Stimulated activated CD8-positive, alpha-beta memory T cell treated with anti-CD3 and anti-CD28 coated beads, Interleukin-2, amount 100 ng/mL, for 1 hour (primary cell): ENCODE results near the gene ITGA2.
"Not testable (repeated sequence)": the region's sequence is repeated elsewhere in the genome, so short reads cannot be mapped to it uniquely, and the experiment has no call there.

Experiments
- DNase-seq, 2 donors: peaks; one replicate each; pipeline ENCODE4 v3.0.0-alpha.2; 2020; ENCODE audit warnings: low read depth in 2 of 2

The ITGA2 gene

GRCh38 chr5:52989025-52989780 lies at the start of gene ITGA2:
ITGA2 (plus strand) TSS chr5:52989352; CDS start chr5:52989469, 117 bp downstream.
- DNase-seq: no peak

GRCh38 chr5:52943285-52943684 lies 45.9 kb upstream of the ITGA2 start:
- DNase-seq: no peak

- DNase-seq: no peak
Measured at GRCh38 chr5:52943808-52944207, 45.3 kb upstream of the ITGA2 start.

GRCh38 chr5:52945040-52945439 lies 44.1 kb upstream of the ITGA2 start:
- DNase-seq: no peak

DNA sequence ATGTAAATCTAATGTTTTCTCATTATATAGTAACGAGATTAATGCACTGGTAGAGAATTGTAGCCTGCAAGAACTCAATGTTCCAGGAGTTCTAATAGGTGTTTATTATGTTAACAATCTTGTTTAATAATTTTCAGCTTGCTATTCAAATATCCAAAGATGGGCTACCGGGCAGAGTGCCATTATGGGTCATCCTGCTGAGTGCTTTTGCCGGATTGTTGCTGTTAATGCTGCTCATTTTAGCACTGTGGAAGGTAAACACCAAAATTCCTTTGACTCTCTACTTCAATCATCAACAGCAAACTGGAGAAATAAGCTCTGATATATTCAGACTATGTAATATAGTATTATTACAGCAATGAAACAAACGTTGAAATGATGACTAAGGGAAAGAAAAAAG lies 41.9 kb upstream of the ITGA2 start:
- DNase-seq: no peak

- DNase-seq: no peak
Measured at GRCh38 chr5:52947851-52948250, 41.3 kb upstream of the ITGA2 start.

- peak in 1 of 2 donors; percentile 23 for DNase-seq
Measured at GRCh38 chr5:52948418-52949076, 40.6 kb upstream of the ITGA2 start.

DNA sequence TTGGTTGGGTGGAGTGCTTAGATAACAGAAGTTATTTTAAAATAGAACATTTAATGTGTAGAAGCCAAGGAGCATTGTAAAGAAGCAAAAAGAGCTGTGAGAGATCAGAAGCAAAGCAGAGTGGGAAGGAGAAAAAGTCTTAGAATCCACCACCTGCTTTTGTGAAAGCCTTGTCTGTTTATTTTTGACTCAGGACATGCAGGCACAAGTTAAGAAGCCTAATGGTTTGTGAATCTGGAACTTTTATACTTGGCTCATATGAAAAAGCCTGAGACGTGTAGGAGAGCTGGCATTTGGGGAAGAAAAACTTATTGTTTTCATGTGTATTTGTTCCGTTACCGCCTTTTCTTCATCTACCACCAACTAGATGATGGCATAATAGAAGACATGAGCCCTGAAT lies 38.5 kb upstream of the ITGA2 start:
- DNase-seq: no peak

GRCh38 chr5:52952483-52952882 lies 36.7 kb upstream of the ITGA2 start:
- no peak for DNase-seq

DNA sequence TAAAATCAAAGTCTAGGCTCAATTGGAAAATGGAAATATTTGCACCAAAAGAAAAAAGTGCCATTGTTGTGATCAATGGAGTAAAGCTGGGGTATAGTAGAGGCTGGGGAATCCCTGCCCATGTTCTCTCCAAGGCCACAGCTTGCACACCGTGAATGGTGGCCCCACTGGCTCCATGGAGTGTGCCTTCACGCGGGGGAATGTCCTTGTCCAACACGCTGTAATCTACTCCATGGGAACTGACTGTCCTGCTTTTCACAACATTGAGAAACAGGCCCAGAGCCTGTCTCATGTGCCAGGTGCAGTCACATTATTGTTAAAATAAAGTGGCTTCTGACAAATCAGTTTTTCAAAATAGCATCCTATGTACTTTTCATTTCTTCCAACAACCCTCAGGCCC lies 33.1 kb upstream of the ITGA2 start:
- no peak for DNase-seq

GRCh38 chr5:52956915-52957747 lies 32.0 kb upstream of the ITGA2 start:
- no peak for DNase-seq

DNA sequence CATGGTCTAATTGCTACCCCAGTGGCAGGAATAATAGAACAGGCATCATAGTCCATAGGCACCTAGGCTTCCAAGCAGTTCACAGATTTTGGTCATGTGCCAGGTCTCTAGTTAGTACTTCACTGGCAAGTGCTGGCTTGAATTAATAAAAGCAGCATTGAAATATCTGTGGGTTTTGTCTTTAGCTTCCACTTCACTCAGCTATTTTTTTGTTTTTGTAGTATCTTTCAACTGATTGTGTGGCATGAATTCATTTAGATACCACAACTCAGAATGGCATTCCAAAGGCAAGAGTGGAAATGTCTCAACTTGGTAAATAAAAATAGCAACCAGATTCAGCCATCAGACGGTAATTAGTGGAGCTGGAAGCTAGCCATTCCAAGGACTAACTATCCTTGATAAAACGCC lies 27.9 kb upstream of the ITGA2 start:
- DNase-seq: no peak

DNA sequence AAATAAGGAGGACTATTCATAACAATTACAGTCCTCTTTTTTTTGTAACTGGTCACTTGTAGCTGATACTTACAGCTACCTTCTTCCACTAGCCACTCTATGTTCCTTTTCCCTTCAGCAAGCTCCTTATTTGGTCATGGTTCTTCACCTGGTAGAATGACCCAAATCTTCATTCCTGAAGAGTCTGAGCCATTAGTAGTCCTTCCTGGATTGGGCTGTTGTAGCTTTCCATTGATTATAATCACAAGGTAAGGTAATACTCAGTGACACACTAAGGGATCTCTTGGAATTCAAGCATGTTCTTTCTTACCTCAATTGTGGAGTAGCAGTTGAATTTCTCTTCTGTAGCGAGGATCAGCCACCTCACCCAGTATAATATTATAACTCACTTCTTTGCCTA lies 25.5 kb upstream of the ITGA2 start:
- DNase-seq: no peak

GRCh38 chr5:52964138-52964537 lies 25.0 kb upstream of the ITGA2 start:
- DNase-seq: no peak

DNA sequence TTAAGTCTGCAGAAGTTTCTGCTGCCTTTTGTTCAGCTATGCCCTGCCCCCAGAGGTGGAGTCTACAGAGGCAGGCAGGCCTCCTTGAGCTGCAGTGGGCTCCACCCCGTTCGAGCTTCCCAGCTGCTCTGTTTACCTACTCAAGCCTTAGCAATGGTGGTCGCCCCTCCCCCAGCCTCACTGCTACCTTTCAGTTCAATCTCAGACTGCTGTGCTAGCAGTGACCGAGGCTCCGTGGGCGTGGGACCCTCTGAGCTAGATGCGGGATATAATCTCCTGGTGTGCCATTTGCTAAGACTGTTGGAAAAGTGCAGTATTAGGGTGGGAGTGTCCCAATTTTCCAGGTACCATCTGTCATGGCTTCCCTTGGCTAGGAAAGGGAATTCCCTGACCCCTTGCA lies 13.0 kb upstream of the ITGA2 start:
- not testable (repeated sequence) for DNase-seq

DNA sequence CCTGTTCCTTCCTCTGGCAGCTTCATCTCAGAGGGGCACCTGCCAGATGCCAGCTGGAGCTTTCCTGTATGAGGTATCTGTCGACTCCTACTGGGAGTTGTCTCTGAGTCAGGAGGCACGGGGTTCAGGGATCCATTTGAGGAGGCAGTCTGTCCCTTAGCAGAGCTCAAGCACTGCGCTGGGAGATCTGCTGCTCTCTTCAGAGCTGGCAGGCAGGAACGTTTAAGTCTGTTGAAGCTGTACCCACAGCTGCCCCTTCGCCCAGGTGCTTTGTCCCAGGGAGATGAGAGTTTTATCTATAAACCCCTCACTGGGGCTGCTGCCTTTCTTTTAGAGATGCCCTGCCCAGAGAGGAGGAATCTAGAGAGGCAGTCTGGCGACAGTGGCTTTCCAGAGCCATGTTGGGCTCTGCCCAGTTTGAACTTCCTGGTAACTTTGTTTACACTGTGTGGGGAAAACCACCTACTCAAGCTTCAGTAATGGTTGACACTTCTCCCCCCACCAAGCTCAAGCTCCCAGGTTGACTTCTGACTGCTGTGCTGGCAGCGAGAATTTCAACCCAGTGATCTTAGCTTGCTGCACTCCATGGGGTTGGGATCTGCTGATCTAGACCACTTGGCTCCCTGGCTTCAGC lies 11.8 kb upstream of the ITGA2 start:
- no peak for DNase-seq

GRCh38 chr5:52981507-52981906 lies 7.6 kb upstream of the ITGA2 start:
- no peak for DNase-seq

DNA sequence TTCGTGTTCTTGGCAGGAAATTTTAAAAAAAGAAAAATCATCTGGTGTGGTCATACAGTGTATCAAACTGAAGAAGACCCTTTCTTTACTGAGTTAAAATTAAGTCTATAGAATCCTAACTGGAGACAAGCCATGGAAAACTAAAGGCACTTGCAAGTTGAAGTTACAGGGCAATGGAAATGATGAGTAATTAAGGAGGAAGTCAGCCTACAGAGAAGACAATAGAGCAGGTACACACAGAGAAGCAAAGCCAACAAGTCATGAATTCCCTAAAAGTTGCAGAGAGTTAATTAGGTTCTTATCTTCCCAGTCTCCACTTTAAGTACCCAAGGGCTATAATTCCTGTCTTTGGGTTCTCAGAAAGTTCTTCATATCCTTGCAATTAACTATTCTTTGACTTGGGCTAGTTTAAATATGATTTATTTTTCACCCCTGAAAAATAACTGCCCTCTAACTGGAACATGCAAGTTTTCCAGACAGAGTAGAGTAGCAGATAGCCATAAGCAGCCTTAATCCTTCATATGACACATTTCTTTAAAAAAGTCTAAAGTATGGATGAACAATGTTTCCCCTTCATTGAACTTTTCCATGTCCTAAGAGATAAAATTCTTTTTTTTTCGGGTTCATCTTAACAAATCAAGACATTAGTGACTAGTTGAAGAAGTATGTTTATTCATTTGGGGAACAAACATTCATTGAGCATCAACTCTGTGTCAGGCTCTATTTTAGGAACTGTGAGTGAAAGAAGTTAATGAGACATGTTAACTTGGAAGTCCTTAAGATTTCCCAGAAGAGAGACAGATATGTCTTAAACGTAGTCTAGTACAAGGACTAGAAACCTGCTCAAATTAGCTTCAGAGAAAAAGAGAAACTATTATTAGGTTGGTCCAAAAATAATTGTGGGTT lies 5.2 kb upstream of the ITGA2 start:
- no peak for DNase-seq

GRCh38 chr5:52985306-52985705 lies 3.8 kb upstream of the ITGA2 start:
- no peak for DNase-seq

DNA sequence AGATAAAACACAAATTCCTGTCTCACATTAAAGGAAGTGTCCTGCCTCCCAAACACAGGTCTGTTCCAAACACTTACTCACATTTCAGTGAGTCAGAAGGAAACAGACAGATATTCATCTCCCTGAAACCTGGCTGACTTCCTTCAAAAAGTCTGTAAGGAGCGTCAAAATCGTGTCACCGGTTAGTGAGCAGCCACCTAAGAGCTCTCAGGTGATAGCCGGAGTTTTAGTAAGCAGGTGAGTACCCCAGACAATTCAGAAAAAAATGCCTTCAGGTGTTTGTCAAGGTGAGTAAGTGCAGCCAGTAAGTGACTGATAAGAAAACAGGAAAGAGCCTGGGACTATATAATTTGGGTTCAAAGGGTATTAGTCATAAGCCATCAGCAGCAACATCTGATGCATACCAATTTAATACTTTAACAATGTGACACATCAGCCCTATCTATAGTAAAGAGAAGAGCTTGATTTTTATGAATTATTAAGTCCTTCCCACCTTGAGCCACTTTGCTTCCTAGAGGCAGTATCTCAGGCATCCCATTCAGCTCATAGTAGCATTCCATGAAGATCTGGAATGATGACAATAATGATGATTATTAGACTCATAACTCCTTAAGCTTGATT lies 1.3 kb upstream of the ITGA2 start:
- DNase-seq: no peak
